Measurements from ENCODE around the gene TEX14. TPM values are rescaled to one million over a fixed set of nuclear protein-coding genes. Genes with fewer than 3 reads are reported as not detected.
"Not testable (repeated sequence)": the region's sequence is repeated elsewhere in the genome, so short reads cannot be mapped to it uniquely, and the experiment has no call there.

The TEX14 gene
- total RNA-seq, 1 experiment from 2014 or later = not detected

GRCh38 chr17:58583486-58583885, 108.4 kb downstream of the TEX14 start:
- Histone ChIP-seq H3K9me3 (ENCODE audit: low read length) (no peaks in the 10 kb centered on the region), H3K36me3 (ENCODE audit: insufficient read depth, low read length) (no peaks in the 10 kb centered on the region), H3K4me1 (ENCODE audit: low read length) (no peaks in the 10 kb centered on the region), H3K9ac (ENCODE audit: low read length) (no peak overlapping the region), H3K9me2 (replicated peaks; ENCODE audit: insufficient read depth, low read length) (no peaks in the 10 kb centered on the region), H3K4me2 (ENCODE audit: low read depth, low read length, poor library complexity, severe bottlenecking) (no peak overlapping the region), H2AFZ (ENCODE audit: low read length) (no peak overlapping the region), H3K27me3 (ENCODE audit: low read length) (no peaks in the 10 kb centered on the region), H4K20me1 (ENCODE audit: insufficient read depth, low read depth, low read length) (no peaks in the 10 kb centered on the region), H3K4me3 (ENCODE audit: low read length) (no peak overlapping the region), H3K27ac (ENCODE audit: low read length) (no peak overlapping the region), H3K79me2 (ENCODE audit: low read length) (no peaks in the 10 kb centered on the region)
- no peak for DNase-seq

DNA sequence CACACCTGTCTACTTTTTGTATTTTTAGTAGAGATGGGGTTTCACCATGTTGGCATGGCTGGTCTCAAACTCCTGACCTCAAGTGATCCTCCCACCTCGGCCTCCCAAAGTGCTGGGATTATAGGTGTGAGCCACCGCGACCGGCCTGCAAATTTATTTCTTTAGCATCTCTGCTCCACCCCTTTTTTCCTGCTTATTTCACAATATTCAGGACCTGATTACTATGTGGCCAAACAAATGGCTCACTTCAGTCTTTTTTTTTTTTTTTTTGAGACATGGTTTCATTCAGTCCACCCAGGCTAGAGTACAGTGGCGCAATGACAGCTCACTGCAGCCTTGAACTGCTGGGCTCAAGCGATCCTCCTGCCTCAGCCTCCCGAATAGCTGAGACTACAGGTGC, 109.1 kb downstream of the TEX14 start:
- H3K4me3 ChIP-seq (ENCODE audit: low read length); H3K79me2 ChIP-seq (ENCODE audit: low read length); H4K20me1 ChIP-seq (ENCODE audit: insufficient read depth, low read depth, low read length); H3K9ac ChIP-seq (ENCODE audit: low read length); H3K9me3 ChIP-seq (ENCODE audit: low read length); H3K4me1 ChIP-seq (ENCODE audit: low read length); DNase-seq; H3K27me3 ChIP-seq (ENCODE audit: low read length); H3K36me3 ChIP-seq (ENCODE audit: insufficient read depth, low read length); H2AFZ ChIP-seq (ENCODE audit: low read length); H3K27ac ChIP-seq (ENCODE audit: low read length); H3K4me2 ChIP-seq (ENCODE audit: low read depth, low read length, poor library complexity, severe bottlenecking); H3K9me2 ChIP-seq (replicated peaks; ENCODE audit: insufficient read depth, low read length): not testable (repeated sequence)

- Histone ChIP-seq H3K9ac (ENCODE audit: low read length) (no peak overlapping the region), H3K27ac (ENCODE audit: low read length) (no peak overlapping the region), H3K4me2 (ENCODE audit: low read depth, low read length, poor library complexity, severe bottlenecking) (no peak overlapping the region), H3K36me3 (ENCODE audit: insufficient read depth, low read length) (no peaks in the 10 kb centered on the region), H3K79me2 (ENCODE audit: low read length) (no peaks in the 10 kb centered on the region), H2AFZ (ENCODE audit: low read length) (no peak overlapping the region), H3K27me3 (ENCODE audit: low read length) (no peaks in the 10 kb centered on the region), H3K4me1 (ENCODE audit: low read length) (no peaks in the 10 kb centered on the region), H3K9me3 (ENCODE audit: low read length) (no peaks in the 10 kb centered on the region), H4K20me1 (ENCODE audit: insufficient read depth, low read depth, low read length) (no peaks in the 10 kb centered on the region), H3K9me2 (replicated peaks; ENCODE audit: insufficient read depth, low read length) (no peaks in the 10 kb centered on the region), H3K4me3 (ENCODE audit: low read length) (no peak overlapping the region)
- DNase-seq = no peak
Measured at GRCh38 chr17:58580671-58581070, 111.2 kb downstream of the TEX14 start.

- no peaks in the 10 kb centered on the region for H3K27me3 ChIP-seq (ENCODE audit: low read length)
- peak; percentile 67 for DNase-seq
- no peaks in the 10 kb centered on the region for H4K20me1 ChIP-seq (ENCODE audit: insufficient read depth, low read depth, low read length)
- no peak overlapping the region for H3K27ac ChIP-seq (ENCODE audit: low read length)
- H3K4me2 ChIP-seq (ENCODE audit: low read depth, low read length, poor library complexity, severe bottlenecking) = no peak overlapping the region
- H3K79me2 ChIP-seq (ENCODE audit: low read length) = no peaks in the 10 kb centered on the region
- H3K4me1 ChIP-seq (ENCODE audit: low read length) = peaks cover 6% of the 10 kb centered on the region
- H3K9me3 ChIP-seq (ENCODE audit: low read length) = no peaks in the 10 kb centered on the region
- no peak overlapping the region for H3K4me3 ChIP-seq (ENCODE audit: low read length)
- no peaks in the 10 kb centered on the region for H3K9me2 ChIP-seq (replicated peaks; ENCODE audit: insufficient read depth, low read length)
- H2AFZ ChIP-seq (ENCODE audit: low read length) = no peak overlapping the region
- H3K9ac ChIP-seq (ENCODE audit: low read length) = no peak overlapping the region
- H3K36me3 ChIP-seq (ENCODE audit: insufficient read depth, low read length) = no peaks in the 10 kb centered on the region
Measured at GRCh38 chr17:58577696-58578095, 114.1 kb downstream of the TEX14 start.

GRCh38 chr17:58576679-58577367, 115.0 kb downstream of the TEX14 start:
- no peak overlapping the region for H3K27ac ChIP-seq (ENCODE audit: low read length)
- H3K36me3 ChIP-seq (ENCODE audit: insufficient read depth, low read length) = no peaks in the 10 kb centered on the region
- H3K27me3 ChIP-seq (ENCODE audit: low read length) = no peaks in the 10 kb centered on the region
- H3K79me2 ChIP-seq (ENCODE audit: low read length) = no peaks in the 10 kb centered on the region
- H4K20me1 ChIP-seq (ENCODE audit: insufficient read depth, low read depth, low read length) = no peaks in the 10 kb centered on the region
- no peaks in the 10 kb centered on the region for H3K9me2 ChIP-seq (replicated peaks; ENCODE audit: insufficient read depth, low read length)
- DNase-seq = no peak
- H3K9ac ChIP-seq (ENCODE audit: low read length) = no peak overlapping the region
- H3K9me3 ChIP-seq (ENCODE audit: low read length) = no peaks in the 10 kb centered on the region
- H3K4me3 ChIP-seq (ENCODE audit: low read length) = no peak overlapping the region
- H3K4me2 ChIP-seq (ENCODE audit: low read depth, low read length, poor library complexity, severe bottlenecking) = no peak overlapping the region
- no peak overlapping the region for H2AFZ ChIP-seq (ENCODE audit: low read length)
- H3K4me1 ChIP-seq (ENCODE audit: low read length) = peaks cover 12% of the 10 kb centered on the region

DNA sequence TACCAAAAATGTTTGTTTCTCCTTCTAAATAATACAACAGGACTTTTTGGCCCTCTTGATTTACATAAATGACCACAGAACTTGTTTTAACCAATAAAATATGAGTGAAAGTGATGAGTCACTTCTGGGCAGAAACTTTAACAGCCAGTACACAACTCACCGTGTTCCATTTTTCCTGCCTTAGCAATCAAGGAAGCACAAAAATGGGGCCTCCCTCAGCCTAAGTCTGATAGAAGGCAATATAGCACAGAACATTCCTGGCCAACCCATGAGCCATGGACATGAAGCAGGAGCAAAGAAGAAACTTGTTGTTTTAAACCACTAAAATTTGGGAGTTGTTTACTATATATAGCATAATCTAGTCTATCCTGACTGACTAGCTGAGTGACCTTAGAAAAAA, 116.3 kb downstream of the TEX14 start:
- H3K4me2 ChIP-seq (ENCODE audit: low read depth, low read length, poor library complexity, severe bottlenecking) = no peak overlapping the region

DNA sequence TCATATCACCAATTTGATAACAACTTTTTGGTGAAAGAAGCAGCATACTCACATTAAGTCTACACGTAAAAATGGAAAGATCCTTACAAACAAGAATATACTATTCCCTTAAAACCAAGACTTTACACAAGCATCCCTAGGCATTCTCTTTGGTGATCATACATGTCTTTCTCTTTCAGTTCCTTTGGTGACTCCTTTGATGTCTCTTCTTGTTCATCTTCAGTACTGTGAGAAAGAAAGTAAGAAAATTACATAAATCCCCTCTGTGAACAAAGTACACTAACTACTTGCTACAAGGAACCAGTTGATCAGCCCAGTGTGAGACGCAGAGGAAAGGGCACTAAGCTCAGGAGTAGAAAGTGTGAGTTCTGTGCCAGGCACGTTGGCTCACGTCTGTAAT, 117.8 kb downstream of the TEX14 start:
- no peaks in the 10 kb centered on the region for H3K79me2 ChIP-seq (ENCODE audit: low read length)
- no peaks in the 10 kb centered on the region for H4K20me1 ChIP-seq (ENCODE audit: insufficient read depth, low read depth, low read length)
- peaks cover 12% of the 10 kb centered on the region for H3K4me1 ChIP-seq (ENCODE audit: low read length)
- H2AFZ ChIP-seq (ENCODE audit: low read length) = no peak overlapping the region
- no peaks in the 10 kb centered on the region for H3K9me2 ChIP-seq (replicated peaks; ENCODE audit: insufficient read depth, low read length)
- no peak overlapping the region for H3K9ac ChIP-seq (ENCODE audit: low read length)
- no peak overlapping the region for H3K4me3 ChIP-seq (ENCODE audit: low read length)
- H3K27me3 ChIP-seq (ENCODE audit: low read length) = no peaks in the 10 kb centered on the region
- no peaks in the 10 kb centered on the region for H3K36me3 ChIP-seq (ENCODE audit: insufficient read depth, low read length)
- no peaks in the 10 kb centered on the region for H3K9me3 ChIP-seq (ENCODE audit: low read length)
- no peak overlapping the region for H3K4me2 ChIP-seq (ENCODE audit: low read depth, low read length, poor library complexity, severe bottlenecking)
- H3K27ac ChIP-seq (ENCODE audit: low read length) = no peak overlapping the region
- DNase-seq = no peak

More for the DNA sequence above, 116.3 kb downstream of the TEX14 start:
- Histone ChIP-seq H3K9me3 (ENCODE audit: low read length) (no peaks in the 10 kb centered on the region), H3K4me3 (ENCODE audit: low read length) (no peak overlapping the region), H3K79me2 (ENCODE audit: low read length) (no peaks in the 10 kb centered on the region), H3K4me1 (ENCODE audit: low read length) (peaks cover 12% of the 10 kb centered on the region), H3K36me3 (ENCODE audit: insufficient read depth, low read length) (no peaks in the 10 kb centered on the region), H3K9ac (ENCODE audit: low read length) (no peak overlapping the region), H3K27ac (ENCODE audit: low read length) (no peak overlapping the region), H4K20me1 (ENCODE audit: insufficient read depth, low read depth, low read length) (no peaks in the 10 kb centered on the region), H3K9me2 (replicated peaks; ENCODE audit: insufficient read depth, low read length) (no peaks in the 10 kb centered on the region), H2AFZ (ENCODE audit: low read length) (no peak overlapping the region), H3K27me3 (ENCODE audit: low read length) (no peaks in the 10 kb centered on the region)
- DNase-seq = no peak

DNA sequence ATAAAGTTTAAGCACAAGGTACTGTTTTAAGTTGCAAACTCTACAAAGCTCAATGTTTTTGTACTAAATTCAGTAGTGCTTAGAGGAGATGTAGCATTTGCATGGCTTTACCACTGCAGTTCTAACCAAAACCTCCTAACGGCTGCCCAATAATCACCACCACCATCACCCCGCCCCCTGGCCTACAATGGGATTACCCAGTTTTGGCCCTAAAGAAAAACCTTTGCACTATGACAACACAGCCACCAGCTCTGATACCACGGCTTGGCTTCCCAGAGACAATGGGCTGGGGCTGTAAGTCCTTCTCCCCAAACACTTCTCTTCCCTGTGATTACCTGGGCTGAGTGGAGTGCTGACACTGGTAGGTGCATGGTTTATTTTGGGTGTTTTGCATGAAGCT, 119.0 kb downstream of the TEX14 start:
- H3K9me3 ChIP-seq (ENCODE audit: low read length) = no peaks in the 10 kb centered on the region
- H4K20me1 ChIP-seq (ENCODE audit: insufficient read depth, low read depth, low read length) = no peaks in the 10 kb centered on the region
- peak overlapping the region; percentile 4 for H3K4me2 ChIP-seq (ENCODE audit: low read depth, low read length, poor library complexity, severe bottlenecking)
- H3K36me3 ChIP-seq (ENCODE audit: insufficient read depth, low read length) = no peaks in the 10 kb centered on the region
- no peaks in the 10 kb centered on the region for H3K27me3 ChIP-seq (ENCODE audit: low read length)
- H3K4me3 ChIP-seq (ENCODE audit: low read length) = no peak overlapping the region
- H3K4me1 ChIP-seq (ENCODE audit: low read length) = peaks cover 12% of the 10 kb centered on the region
- H2AFZ ChIP-seq (ENCODE audit: low read length) = no peak overlapping the region
- peak; percentile 50 for DNase-seq
- no peaks in the 10 kb centered on the region for H3K9me2 ChIP-seq (replicated peaks; ENCODE audit: insufficient read depth, low read length)
- no peak overlapping the region for H3K9ac ChIP-seq (ENCODE audit: low read length)
- H3K27ac ChIP-seq (ENCODE audit: low read length) = no peak overlapping the region
- H3K79me2 ChIP-seq (ENCODE audit: low read length) = no peaks in the 10 kb centered on the region
